DMS153 (cell line): Measurements from ENCODE around the gene FDX1.
A peak's percentile ranks its signal among the peaks of the same experiment; 100 is the strongest.

Experiments used
- DNase-seq: peaks from one replicate; lab custom pipeline; 2025; lab: John Stamatoyannopoulos, UW

Gene FDX1

GRCh38 chr11:110467556-110467955, 37.8 kb downstream of the FDX1 start:
- DNase-seq = peak; percentile 15

GRCh38 chr11:110468121-110468520, 38.4 kb downstream of the FDX1 start:
- DNase-seq = no peak

- DNase-seq = no peak
Observed at GRCh38 chr11:110469127-110469526, 39.4 kb downstream of the FDX1 start.

GRCh38 chr11:110470716-110471115, 41.0 kb downstream of the FDX1 start:
- no peak for DNase-seq

GRCh38 chr11:110471371-110471770, 41.6 kb downstream of the FDX1 start:
- no peak for DNase-seq

- DNase-seq = no peak
Observed at GRCh38 chr11:110472858-110473257, 43.1 kb downstream of the FDX1 start.

- no peak for DNase-seq
Observed at GRCh38 chr11:110473706-110474105, 44.0 kb downstream of the FDX1 start.

- DNase-seq = no peak
Observed at GRCh38 chr11:110474578-110474977, 44.8 kb downstream of the FDX1 start.

GRCh38 chr11:110475671-110476070, 45.9 kb downstream of the FDX1 start:
- DNase-seq = no peak

- DNase-seq = no peak
Observed at GRCh38 chr11:110478410-110478809, 48.7 kb downstream of the FDX1 start.

GRCh38 chr11:110479108-110480101, 49.7 kb downstream of the FDX1 start:
- peak; percentile 21 for DNase-seq

GRCh38 chr11:110481523-110481922, 51.8 kb downstream of the FDX1 start:
- DNase-seq = no peak

GRCh38 chr11:110486156-110486555, 56.4 kb downstream of the FDX1 start:
- DNase-seq = no peak

- DNase-seq = no peak
Observed at GRCh38 chr11:110488446-110488845, 58.7 kb downstream of the FDX1 start.

- DNase-seq = no peak
Observed at GRCh38 chr11:110490886-110491285, 61.1 kb downstream of the FDX1 start.

- DNase-seq = no peak
Observed at GRCh38 chr11:110491577-110492320, 62.0 kb downstream of the FDX1 start.

GRCh38 chr11:110492321-110492685, 62.6 kb downstream of the FDX1 start:
- no peak for DNase-seq

GRCh38 chr11:110493346-110493745, 63.6 kb downstream of the FDX1 start:
- DNase-seq = no peak

- no peak for DNase-seq
Observed at GRCh38 chr11:110497231-110497978, 67.7 kb downstream of the FDX1 start.

GRCh38 chr11:110501428-110501827, 71.7 kb downstream of the FDX1 start:
- no peak for DNase-seq

GRCh38 chr11:110505528-110506284, 76.0 kb downstream of the FDX1 start:
- DNase-seq = no peak

GRCh38 chr11:110507328-110507727, 77.6 kb downstream of the FDX1 start:
- DNase-seq = no peak
